ENCODE results near the gene DISC1. TPM values are rescaled to one million over a fixed set of nuclear protein-coding genes. Genes with fewer than 3 reads are reported as not detected.

Gene DISC1
- total RNA-seq, 1 experiment from 2014 or later: 13.5 TPM

- H3K4me3 Mint-ChIP-seq (ENCODE audit: unreplicated experiment): no peak overlapping the region
- POLR2A ChIA-PET: no interaction called here
- no peaks in the 10 kb centered on the region for H3K27me3 Mint-ChIP-seq (ENCODE audit: insufficient read depth, unreplicated experiment)
- H3K4me1 Mint-ChIP-seq (ENCODE audit: low read depth, unreplicated experiment): no peaks in the 10 kb centered on the region
- no peaks in the 10 kb centered on the region for H3K4me1 ChIP-seq
- H3K9me3 ChIP-seq: peaks cover 2% of the 10 kb centered on the region; the same call in 1 of the 2 replicates
- intact Hi-C loops (cut with micrococcal nuclease; ENCODE audit: unreplicated experiment): no loop called here
- no peaks in the 10 kb centered on the region for H3K36me3 ChIP-seq (ENCODE audit: control insufficient read depth, insufficient read depth, low read length)
- TF ChIP-seq CTCF (IDR thresholded peaks at IDR 0.05; ENCODE audit: insufficient read depth in 1 of 2, low read depth in 1 of 2, low read length in 1 of 2, severe bottlenecking in 1 of 2, unreplicated experiment in 1 of 2): no peak
- no TSS peak for BruUV-seq (replicated peaks)
- H3K9me3 Mint-ChIP-seq (ENCODE audit: unreplicated experiment): peaks cover 10% of the 10 kb centered on the region
- DNase-seq: no peak
- H3K27me3 ChIP-seq (replicated peaks; ENCODE audit: control insufficient read depth, insufficient read depth, low read length): no peaks in the 10 kb centered on the region
- CTCF ChIA-PET: no interaction called here
- no peak overlapping the region for H3K4me3 ChIP-seq (ENCODE audit: low read depth, low read length)
- H3K36me3 Mint-ChIP-seq (ENCODE audit: insufficient read depth, unreplicated experiment): no peaks in the 10 kb centered on the region
- no peak overlapping the region for H3K27ac Mint-ChIP-seq (ENCODE audit: unreplicated experiment)
These were observed 252.1 kb downstream of the DISC1 start for GRCh38 chr1:231878737-231879136.

- no peaks in the 10 kb centered on the region for H3K27me3 Mint-ChIP-seq (ENCODE audit: insufficient read depth, unreplicated experiment)
- H3K4me1 Mint-ChIP-seq (ENCODE audit: low read depth, unreplicated experiment): no peaks in the 10 kb centered on the region
- Histone ChIP-seq H3K9me3 (peaks cover 2% of the 10 kb centered on the region; the same call in 1 of the 2 replicates), H3K4me1 (no peaks in the 10 kb centered on the region), H3K27me3 (replicated peaks; ENCODE audit: control insufficient read depth, insufficient read depth, low read length) (no peaks in the 10 kb centered on the region), H3K4me3 (ENCODE audit: low read depth, low read length) (no peak overlapping the region), H3K36me3 (ENCODE audit: control insufficient read depth, insufficient read depth, low read length) (no peaks in the 10 kb centered on the region)
- no TSS peak for BruUV-seq (replicated peaks)
- no peak for TF ChIP-seq CTCF (IDR thresholded peaks at IDR 0.05; ENCODE audit: insufficient read depth in 1 of 2, low read depth in 1 of 2, low read length in 1 of 2, severe bottlenecking in 1 of 2, unreplicated experiment in 1 of 2)
- POLR2A ChIA-PET: no interaction called here
- H3K4me3 Mint-ChIP-seq (ENCODE audit: unreplicated experiment): no peak overlapping the region
- DNase-seq: no peak
- peaks cover 10% of the 10 kb centered on the region for H3K9me3 Mint-ChIP-seq (ENCODE audit: unreplicated experiment)
- no peaks in the 10 kb centered on the region for H3K36me3 Mint-ChIP-seq (ENCODE audit: insufficient read depth, unreplicated experiment)
- intact Hi-C loops (cut with micrococcal nuclease; ENCODE audit: unreplicated experiment): no loop called here
- no peak overlapping the region for H3K27ac Mint-ChIP-seq (ENCODE audit: unreplicated experiment)
- CTCF ChIA-PET: no interaction called here
These were observed 252.7 kb downstream of the DISC1 start for GRCh38 chr1:231879296-231879695.

- Mint-ChIP-seq H3K36me3 (ENCODE audit: insufficient read depth, unreplicated experiment) (no peaks in the 10 kb centered on the region), H3K27ac (ENCODE audit: unreplicated experiment) (no peak overlapping the region), H3K4me3 (ENCODE audit: unreplicated experiment) (no peak overlapping the region), H3K9me3 (ENCODE audit: unreplicated experiment) (no peaks in the 10 kb centered on the region), H3K4me1 (ENCODE audit: low read depth, unreplicated experiment) (peaks cover 11% of the 10 kb centered on the region), H3K27me3 (ENCODE audit: insufficient read depth, unreplicated experiment) (no peaks in the 10 kb centered on the region)
- no peak for TF ChIP-seq CTCF (IDR thresholded peaks at IDR 0.05; ENCODE audit: insufficient read depth in 1 of 2, low read depth in 1 of 2, low read length in 1 of 2, severe bottlenecking in 1 of 2, unreplicated experiment in 1 of 2)
- no peaks in the 10 kb centered on the region for H3K9me3 ChIP-seq
- POLR2A ChIA-PET: no interaction called here
- H3K4me3 ChIP-seq (ENCODE audit: low read depth, low read length): no peak overlapping the region
- CTCF ChIA-PET: no interaction called here
- no peaks in the 10 kb centered on the region for H3K4me1 ChIP-seq
- DNase-seq: no peak
- BruUV-seq (replicated peaks): no TSS peak
- no peaks in the 10 kb centered on the region for H3K36me3 ChIP-seq (ENCODE audit: control insufficient read depth, insufficient read depth, low read length)
- intact Hi-C loops (cut with micrococcal nuclease; ENCODE audit: unreplicated experiment): no loop called here
- no peaks in the 10 kb centered on the region for H3K27me3 ChIP-seq (replicated peaks; ENCODE audit: control insufficient read depth, insufficient read depth, low read length)
These were observed 255.7 kb downstream of the DISC1 start for GRCh38 chr1:231882333-231882732.

Data from Caco-2 (cell line).